Hepatocyte (in vitro differentiated cells): ENCODE results near the gene ACOT2. TPM values are rescaled to one million over a fixed set of nuclear protein-coding genes. Genes with fewer than 3 reads are reported as not detected.
"Not testable (repeated sequence)": the region's sequence is repeated elsewhere in the genome, so short reads cannot be mapped to it uniquely, and the experiment has no call there.

ENCODE experiments used
- DNase-seq: peaks from one replicate; pipeline ENCODE4 v3.0.0-alpha.2; 2016; ENCODE audit warnings: low spot score
- H2AFZ ChIP-seq: fragments of 200-600 bp; sonication (generic); 2 replicates; pipeline ENCODE4 v1.6.0; 2016; ENCODE audit warnings: antibody characterized with exemption, mild to moderate bottlenecking
- H3K27ac ChIP-seq: fragments of 200-600 bp; sonication (generic); 2 replicates; pipeline ENCODE4 v1.5.1; 2016; ENCODE audit warnings: mild to moderate bottlenecking
- H3K27me3 ChIP-seq: fragments of 200-600 bp; sonication (generic); 2 replicates; pipeline ENCODE4 v1.6.1; 2016
- H3K36me3 ChIP-seq: fragments of 200-600 bp; sonication (generic); replicated peaks from 2 replicates; pipeline ENCODE4 v1.5.1; 2016; ENCODE audit warnings: low read depth; ENCODE audit not compliant: insufficient read depth
- H3K4me1 ChIP-seq: fragments of 200-600 bp; sonication (generic); 2 replicates; pipeline ENCODE4 v1.5.1; 2016; ENCODE audit warnings: mild to moderate bottlenecking, moderate library complexity; ENCODE audit not compliant: insufficient read depth
- H3K4me2 ChIP-seq: fragments of 200-600 bp; sonication (generic); 2 replicates; pipeline ENCODE4 v1.6.0; 2016
- H3K4me3 ChIP-seq: fragments of 200-600 bp; sonication (generic); 2 replicates; pipeline ENCODE4 v1.5.1; 2016; ENCODE audit warnings: mild to moderate bottlenecking
- H3K79me2 ChIP-seq: fragments of 200-600 bp; sonication (generic); 2 replicates; pipeline ENCODE4 v1.6.0; 2017; ENCODE audit warnings: mild to moderate bottlenecking
- H3K9me2 ChIP-seq: fragments of 200-600 bp; sonication (generic); replicated peaks from 2 replicates; pipeline ENCODE4 v1.6.0; 2017; ENCODE audit warnings: mild to moderate bottlenecking; ENCODE audit not compliant: insufficient read depth
- H3K9me3 ChIP-seq: fragments of 200-600 bp; sonication (generic); 2 replicates; pipeline ENCODE4 v1.5.1; 2016; ENCODE audit warnings: low read depth, mild to moderate bottlenecking
- H4K20me1 ChIP-seq: fragments of 200-600 bp; sonication (generic); 2 replicates; pipeline ENCODE4 v1.6.0; 2016; ENCODE audit warnings: mild to moderate bottlenecking; ENCODE audit not compliant: insufficient read depth, poor library complexity, severe bottlenecking
- CTCF ChIP-seq: fragments of 200-600 bp; sonication (generic); IDR thresholded peaks from 2 replicates; pipeline ENCODE4 v1.5.1; 2016; ENCODE audit warnings: antibody characterized with exemption, mild to moderate bottlenecking; ENCODE audit not compliant: poor library complexity
- EZH2 ChIP-seq: fragments of 200-600 bp; sonication (generic); IDR thresholded peaks from 2 replicates; pipeline ENCODE4 v1.6.1; 2016; ENCODE audit warnings: antibody characterized with exemption, mild to moderate bottlenecking, borderline replicate concordance
- EZH2phosphoT487 ChIP-seq: fragments of 200-600 bp; sonication (generic); IDR thresholded peaks from one replicate; pipeline ENCODE4 v1.6.1; 2018; ENCODE audit warnings: antibody characterized with exemption, mild to moderate bottlenecking, low read depth, moderate library complexity; ENCODE audit not compliant: unreplicated experiment, severe bottlenecking
- WGBS: methylation state at CpG from one replicate; pipeline ENCODE4 v1.1.6; 2016; ENCODE audit warnings: low lambda C conversion rate; ENCODE audit errors: missing lambda C conversion rate; 5-methylcytosine and 5-hydroxymethylcytosine counted together
- polyA plus RNA-seq: library from polyadenylated mRNA; unstranded; fragments of >200 nt; fragmentation: Nextera tagmentation; extraction: Ambion mirVana; gene quantifications from 2 replicates; pipeline ENCODE4 v1.2.1, GENCODE V29; 2016
- total RNA-seq: library from RNA; depleted of rRNA; stranded (reverse); fragments of >200 nt; gene quantifications from 2 replicates; pipeline ENCODE4 v1.2.3, GENCODE V29; 2014

The ACOT2 gene
- total and polyA plus RNA-seq, 2 experiments from 2014 or later = 43.6 to 58.8 TPM

GRCh38 chr14:73588695-73589094 is 19.7 kb downstream of the ACOT2 start:
- DNase-seq = no peak
- Histone ChIP-seq H3K27ac (no peak overlapping the region), H3K9me3 (no peaks in the 10 kb centered on the region), H3K9me2 (no peaks in the 10 kb centered on the region), H4K20me1 (no peaks in the 10 kb centered on the region), H2AFZ (no peak overlapping the region), H3K4me2 (no peak overlapping the region), H3K4me1 (no peaks in the 10 kb centered on the region), H3K27me3 (no peaks in the 10 kb centered on the region), H3K4me3 (no peak overlapping the region), H3K79me2 (no peaks in the 10 kb centered on the region), H3K36me3 (no peaks in the 10 kb centered on the region)
- TF ChIP-seq EZH2phosphoT487 (no peak), EZH2 (no peak), CTCF (no peak)
- WGBS = 88% methylated on average over 1 of the region's 1 CpG

GRCh38 chr14:73589116-73589515 is 20.1 kb downstream of the ACOT2 start:
- Histone ChIP-seq H3K9me3 (no peaks in the 10 kb centered on the region), H4K20me1 (no peaks in the 10 kb centered on the region), H3K4me1 (no peaks in the 10 kb centered on the region), H3K79me2 (no peaks in the 10 kb centered on the region), H3K27me3 (no peaks in the 10 kb centered on the region), H3K4me3 (no peak overlapping the region), H3K36me3 (no peaks in the 10 kb centered on the region), H3K27ac (no peak overlapping the region), H3K9me2 (no peaks in the 10 kb centered on the region), H3K4me2 (no peak overlapping the region), H2AFZ (no peak overlapping the region)
- TF ChIP-seq EZH2 (no peak), CTCF (no peak), EZH2phosphoT487 (no peak)
- WGBS = 90% methylated on average over 4 of the region's 4 CpGs
- no peak for DNase-seq

GRCh38 chr14:73590673-73591004 is 21.6 kb downstream of the ACOT2 start:
- H3K4me2 ChIP-seq, H3K9me2 ChIP-seq, H3K27me3 ChIP-seq, H3K27ac ChIP-seq, H4K20me1 ChIP-seq, H2AFZ ChIP-seq, H3K4me3 ChIP-seq, H3K79me2 ChIP-seq, DNase-seq, H3K4me1 ChIP-seq, H3K36me3 ChIP-seq, H3K9me3 ChIP-seq: not testable (repeated sequence)
- over 99% methylated on average over 28 of the region's 32 CpGs for WGBS

- WGBS = 14% methylated on average over 85 of the region's 89 CpGs
- Histone ChIP-seq H3K4me2 (peak within 1 kb of the TSS; percentile 94), H3K9me3 (no peaks in the 10 kb centered on the region), H3K4me3 (peak within 1 kb of the TSS; percentile 44), H3K79me2 (no peaks in the 10 kb centered on the region), H3K9me2 (no peaks in the 10 kb centered on the region), H3K36me3 (no peaks in the 10 kb centered on the region), H3K4me1 (no peaks in the 10 kb centered on the region), H4K20me1 (no peaks in the 10 kb centered on the region), H3K27ac (no peak within 1 kb of the TSS), H3K27me3 (no peaks in the 10 kb centered on the region), H2AFZ (peak within 1 kb of the TSS; percentile 93)
- TF ChIP-seq EZH2phosphoT487 = no peak
- no peak for TF ChIP-seq EZH2
- no peak for TF ChIP-seq CTCF
- DNase-seq = peak; percentile 63
These were observed 22.9 kb downstream of the ACOT2 start, which contains the start of gene ACOT4 for GRCh38 chr14:73591690-73592449. Gene ACOT4, plus strand, starts transcription at chr14:73591873. Its CDS starts 87 bp downstream, at chr14:73591960.
